GM23338 (cell line): ENCODE results near the gene ZNF562.

Experiments used
- EZH2phosphoT487 ChIP-seq: fragments of 200-600 bp; sonication (generic); IDR thresholded peaks from one replicate; pipeline ENCODE4 v1.8.1; 2018; ENCODE audit warnings: antibody characterized with exemption; ENCODE audit not compliant: unreplicated experiment
- NANOG ChIP-seq: IDR thresholded peaks from 2 replicates; pipeline ENCODE4 v1.6.1; 2016; ENCODE audit warnings: antibody characterized with exemption, borderline replicate concordance
- POLR2AphosphoS5 ChIP-seq: IDR thresholded peaks from 2 replicates; pipeline ENCODE4 v1.6.1; 2016; ENCODE audit warnings: antibody characterized with exemption, low read depth
- REST ChIP-seq: IDR thresholded peaks from one replicate; pipeline ENCODE4 v1.6.1; 2018; ENCODE audit warnings: antibody characterized with exemption; ENCODE audit not compliant: unreplicated experiment
- TF ChIP-seq, protein P1 (sequence below), 2 experiments: fragments of 200-600 bp in 1 of 2; sonication (generic) in 1 of 2; conservative IDR thresholded peaks; 2 replicates each; pipeline versions ENCODE4 v1.5.1 to v1.6.1; 2016 to 2017; ENCODE audit warnings: antibody characterized with exemption in 2 of 2, low read depth in 2 of 2, mild to moderate bottlenecking in 2 of 2, moderate library complexity in 1 of 2

DNA sequence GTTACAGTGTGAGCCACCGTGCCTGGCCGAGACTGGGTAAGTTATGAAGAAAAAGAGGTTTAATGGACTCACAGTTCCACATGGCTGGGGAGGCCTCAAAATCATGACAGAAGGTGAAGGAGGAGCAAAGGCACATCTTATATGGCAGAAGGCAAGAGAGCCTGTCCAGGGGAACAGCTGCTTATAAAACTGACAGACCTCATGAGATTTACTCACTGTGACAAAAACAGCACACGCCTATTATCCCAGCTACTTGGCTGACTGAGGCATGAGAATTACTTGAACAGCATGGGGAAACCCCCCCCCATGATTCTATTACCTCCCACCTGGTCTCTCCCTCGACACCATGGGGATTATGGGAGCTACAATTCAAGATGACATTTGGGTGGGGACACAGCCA lies 30.4 kb downstream of the ZNF562 start:
- TF ChIP-seq, protein P1, sequence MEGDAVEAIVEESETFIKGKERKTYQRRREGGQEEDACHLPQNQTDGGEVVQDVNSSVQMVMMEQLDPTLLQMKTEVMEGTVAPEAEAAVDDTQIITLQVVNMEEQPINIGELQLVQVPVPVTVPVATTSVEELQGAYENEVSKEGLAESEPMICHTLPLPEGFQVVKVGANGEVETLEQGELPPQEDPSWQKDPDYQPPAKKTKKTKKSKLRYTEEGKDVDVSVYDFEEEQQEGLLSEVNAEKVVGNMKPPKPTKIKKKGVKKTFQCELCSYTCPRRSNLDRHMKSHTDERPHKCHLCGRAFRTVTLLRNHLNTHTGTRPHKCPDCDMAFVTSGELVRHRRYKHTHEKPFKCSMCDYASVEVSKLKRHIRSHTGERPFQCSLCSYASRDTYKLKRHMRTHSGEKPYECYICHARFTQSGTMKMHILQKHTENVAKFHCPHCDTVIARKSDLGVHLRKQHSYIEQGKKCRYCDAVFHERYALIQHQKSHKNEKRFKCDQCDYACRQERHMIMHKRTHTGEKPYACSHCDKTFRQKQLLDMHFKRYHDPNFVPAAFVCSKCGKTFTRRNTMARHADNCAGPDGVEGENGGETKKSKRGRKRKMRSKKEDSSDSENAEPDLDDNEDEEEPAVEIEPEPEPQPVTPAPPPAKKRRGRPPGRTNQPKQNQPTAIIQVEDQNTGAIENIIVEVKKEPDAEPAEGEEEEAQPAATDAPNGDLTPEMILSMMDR (conservative IDR thresholded peaks at IDR 0.05; ENCODE audit: low read depth in 2 of 2): no peak
- TF ChIP-seq REST (no peak), NANOG (no peak), POLR2AphosphoS5 (no peak), EZH2phosphoT487 (no peak)
